Measurements from ENCODE around the gene HNRNPDL. TPM values are rescaled to one million over a fixed set of nuclear protein-coding genes. Genes with fewer than 3 reads are reported as not detected.

Gene HNRNPDL
- total RNA-seq, 1 experiment from 2014 or later: 346 TPM

DNA sequence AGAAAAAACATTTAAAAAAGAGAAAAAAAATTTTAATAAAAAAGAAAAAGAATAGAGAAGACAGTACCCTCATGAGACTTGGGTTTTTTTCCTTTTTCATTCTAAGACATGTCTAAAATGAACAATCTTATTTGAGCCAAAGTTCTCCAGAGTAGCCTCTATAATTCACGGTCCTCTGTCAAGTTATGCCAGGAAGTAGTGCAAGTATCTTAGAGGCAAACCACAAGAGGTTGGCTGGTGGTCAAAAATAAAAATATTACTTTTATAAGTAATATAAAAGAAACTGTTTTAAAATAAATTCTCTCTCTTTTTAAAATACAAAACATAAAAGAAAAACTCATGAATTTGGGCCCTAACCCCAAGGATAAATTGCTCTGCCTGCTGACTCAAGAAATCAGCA is 26.5 kb downstream of the HNRNPDL start:
- ATAC-seq (no peak), DNase-seq (ENCODE audit: low spot score) (no peak)
- Mint-ChIP-seq H3K27me3 (ENCODE audit: low read depth) (no peaks in the 10 kb centered on the region), H3K9me3 (no peaks in the 10 kb centered on the region), H3K36me3 (no peaks in the 10 kb centered on the region), H3K27ac (no peak overlapping the region), H3K4me3 (no peak overlapping the region), H3K4me1 (no peaks in the 10 kb centered on the region)
- ChIA-PET POLR2A (no interaction called here), CTCF (no interaction called here)
- TF ChIP-seq ESRRA (CRISPR knock-in tag; IDR thresholded peaks at IDR 0.05; ENCODE audit: borderline replicate concordance) (no peak), FOXP1 (CRISPR knock-in tag; IDR thresholded peaks at IDR 0.05; ENCODE audit: borderline replicate concordance) (no peak), SOX15 (CRISPR knock-in tag; IDR thresholded peaks at IDR 0.05) (no peak), GABPB1 (CRISPR knock-in tag; IDR thresholded peaks at IDR 0.05) (no peak), ZNF263 (CRISPR knock-in tag; IDR thresholded peaks at IDR 0.05; ENCODE audit: low read depth) (no peak), ZNF396 (CRISPR knock-in tag; IDR thresholded peaks at IDR 0.05; ENCODE audit: borderline replicate concordance) (no peak), ZNF219 (CRISPR knock-in tag; IDR thresholded peaks at IDR 0.05; ENCODE audit: borderline replicate concordance) (no peak), ELF4 (CRISPR knock-in tag; IDR thresholded peaks at IDR 0.05; ENCODE audit: low read depth) (no peak)
- TF ChIP-seq, protein P1, sequence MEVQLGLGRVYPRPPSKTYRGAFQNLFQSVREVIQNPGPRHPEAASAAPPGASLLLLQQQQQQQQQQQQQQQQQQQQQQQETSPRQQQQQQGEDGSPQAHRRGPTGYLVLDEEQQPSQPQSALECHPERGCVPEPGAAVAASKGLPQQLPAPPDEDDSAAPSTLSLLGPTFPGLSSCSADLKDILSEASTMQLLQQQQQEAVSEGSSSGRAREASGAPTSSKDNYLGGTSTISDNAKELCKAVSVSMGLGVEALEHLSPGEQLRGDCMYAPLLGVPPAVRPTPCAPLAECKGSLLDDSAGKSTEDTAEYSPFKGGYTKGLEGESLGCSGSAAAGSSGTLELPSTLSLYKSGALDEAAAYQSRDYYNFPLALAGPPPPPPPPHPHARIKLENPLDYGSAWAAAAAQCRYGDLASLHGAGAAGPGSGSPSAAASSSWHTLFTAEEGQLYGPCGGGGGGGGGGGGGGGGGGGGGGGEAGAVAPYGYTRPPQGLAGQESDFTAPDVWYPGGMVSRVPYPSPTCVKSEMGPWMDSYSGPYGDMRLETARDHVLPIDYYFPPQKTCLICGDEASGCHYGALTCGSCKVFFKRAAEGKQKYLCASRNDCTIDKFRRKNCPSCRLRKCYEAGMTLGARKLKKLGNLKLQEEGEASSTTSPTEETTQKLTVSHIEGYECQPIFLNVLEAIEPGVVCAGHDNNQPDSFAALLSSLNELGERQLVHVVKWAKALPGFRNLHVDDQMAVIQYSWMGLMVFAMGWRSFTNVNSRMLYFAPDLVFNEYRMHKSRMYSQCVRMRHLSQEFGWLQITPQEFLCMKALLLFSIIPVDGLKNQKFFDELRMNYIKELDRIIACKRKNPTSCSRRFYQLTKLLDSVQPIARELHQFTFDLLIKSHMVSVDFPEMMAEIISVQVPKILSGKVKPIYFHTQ (CRISPR knock-in tag; IDR thresholded peaks at IDR 0.05): no peak
- TF ChIP-seq, protein P2, sequence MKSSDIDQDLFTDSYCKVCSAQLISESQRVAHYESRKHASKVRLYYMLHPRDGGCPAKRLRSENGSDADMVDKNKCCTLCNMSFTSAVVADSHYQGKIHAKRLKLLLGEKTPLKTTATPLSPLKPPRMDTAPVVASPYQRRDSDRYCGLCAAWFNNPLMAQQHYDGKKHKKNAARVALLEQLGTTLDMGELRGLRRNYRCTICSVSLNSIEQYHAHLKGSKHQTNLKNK (CRISPR knock-in tag; IDR thresholded peaks at IDR 0.05): no peak
- TF ChIP-seq, protein P3, sequence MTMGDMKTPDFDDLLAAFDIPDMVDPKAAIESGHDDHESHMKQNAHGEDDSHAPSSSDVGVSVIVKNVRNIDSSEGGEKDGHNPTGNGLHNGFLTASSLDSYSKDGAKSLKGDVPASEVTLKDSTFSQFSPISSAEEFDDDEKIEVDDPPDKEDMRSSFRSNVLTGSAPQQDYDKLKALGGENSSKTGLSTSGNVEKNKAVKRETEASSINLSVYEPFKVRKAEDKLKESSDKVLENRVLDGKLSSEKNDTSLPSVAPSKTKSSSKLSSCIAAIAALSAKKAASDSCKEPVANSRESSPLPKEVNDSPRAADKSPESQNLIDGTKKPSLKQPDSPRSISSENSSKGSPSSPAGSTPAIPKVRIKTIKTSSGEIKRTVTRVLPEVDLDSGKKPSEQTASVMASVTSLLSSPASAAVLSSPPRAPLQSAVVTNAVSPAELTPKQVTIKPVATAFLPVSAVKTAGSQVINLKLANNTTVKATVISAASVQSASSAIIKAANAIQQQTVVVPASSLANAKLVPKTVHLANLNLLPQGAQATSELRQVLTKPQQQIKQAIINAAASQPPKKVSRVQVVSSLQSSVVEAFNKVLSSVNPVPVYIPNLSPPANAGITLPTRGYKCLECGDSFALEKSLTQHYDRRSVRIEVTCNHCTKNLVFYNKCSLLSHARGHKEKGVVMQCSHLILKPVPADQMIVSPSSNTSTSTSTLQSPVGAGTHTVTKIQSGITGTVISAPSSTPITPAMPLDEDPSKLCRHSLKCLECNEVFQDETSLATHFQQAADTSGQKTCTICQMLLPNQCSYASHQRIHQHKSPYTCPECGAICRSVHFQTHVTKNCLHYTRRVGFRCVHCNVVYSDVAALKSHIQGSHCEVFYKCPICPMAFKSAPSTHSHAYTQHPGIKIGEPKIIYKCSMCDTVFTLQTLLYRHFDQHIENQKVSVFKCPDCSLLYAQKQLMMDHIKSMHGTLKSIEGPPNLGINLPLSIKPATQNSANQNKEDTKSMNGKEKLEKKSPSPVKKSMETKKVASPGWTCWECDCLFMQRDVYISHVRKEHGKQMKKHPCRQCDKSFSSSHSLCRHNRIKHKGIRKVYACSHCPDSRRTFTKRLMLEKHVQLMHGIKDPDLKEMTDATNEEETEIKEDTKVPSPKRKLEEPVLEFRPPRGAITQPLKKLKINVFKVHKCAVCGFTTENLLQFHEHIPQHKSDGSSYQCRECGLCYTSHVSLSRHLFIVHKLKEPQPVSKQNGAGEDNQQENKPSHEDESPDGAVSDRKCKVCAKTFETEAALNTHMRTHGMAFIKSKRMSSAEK (CRISPR knock-in tag; IDR thresholded peaks at IDR 0.05; ENCODE audit: borderline replicate concordance): no peak
- TF ChIP-seq, protein P4, sequence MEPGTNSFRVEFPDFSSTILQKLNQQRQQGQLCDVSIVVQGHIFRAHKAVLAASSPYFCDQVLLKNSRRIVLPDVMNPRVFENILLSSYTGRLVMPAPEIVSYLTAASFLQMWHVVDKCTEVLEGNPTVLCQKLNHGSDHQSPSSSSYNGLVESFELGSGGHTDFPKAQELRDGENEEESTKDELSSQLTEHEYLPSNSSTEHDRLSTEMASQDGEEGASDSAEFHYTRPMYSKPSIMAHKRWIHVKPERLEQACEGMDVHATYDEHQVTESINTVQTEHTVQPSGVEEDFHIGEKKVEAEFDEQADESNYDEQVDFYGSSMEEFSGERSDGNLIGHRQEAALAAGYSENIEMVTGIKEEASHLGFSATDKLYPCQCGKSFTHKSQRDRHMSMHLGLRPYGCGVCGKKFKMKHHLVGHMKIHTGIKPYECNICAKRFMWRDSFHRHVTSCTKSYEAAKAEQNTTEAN (CRISPR knock-in tag; IDR thresholded peaks at IDR 0.05): no peak
- TF ChIP-seq, protein P5, sequence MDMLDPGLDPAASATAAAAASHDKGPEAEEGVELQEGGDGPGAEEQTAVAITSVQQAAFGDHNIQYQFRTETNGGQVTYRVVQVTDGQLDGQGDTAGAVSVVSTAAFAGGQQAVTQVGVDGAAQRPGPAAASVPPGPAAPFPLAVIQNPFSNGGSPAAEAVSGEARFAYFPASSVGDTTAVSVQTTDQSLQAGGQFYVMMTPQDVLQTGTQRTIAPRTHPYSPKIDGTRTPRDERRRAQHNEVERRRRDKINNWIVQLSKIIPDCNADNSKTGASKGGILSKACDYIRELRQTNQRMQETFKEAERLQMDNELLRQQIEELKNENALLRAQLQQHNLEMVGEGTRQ (CRISPR knock-in tag; IDR thresholded peaks at IDR 0.05): no peak

DNA sequence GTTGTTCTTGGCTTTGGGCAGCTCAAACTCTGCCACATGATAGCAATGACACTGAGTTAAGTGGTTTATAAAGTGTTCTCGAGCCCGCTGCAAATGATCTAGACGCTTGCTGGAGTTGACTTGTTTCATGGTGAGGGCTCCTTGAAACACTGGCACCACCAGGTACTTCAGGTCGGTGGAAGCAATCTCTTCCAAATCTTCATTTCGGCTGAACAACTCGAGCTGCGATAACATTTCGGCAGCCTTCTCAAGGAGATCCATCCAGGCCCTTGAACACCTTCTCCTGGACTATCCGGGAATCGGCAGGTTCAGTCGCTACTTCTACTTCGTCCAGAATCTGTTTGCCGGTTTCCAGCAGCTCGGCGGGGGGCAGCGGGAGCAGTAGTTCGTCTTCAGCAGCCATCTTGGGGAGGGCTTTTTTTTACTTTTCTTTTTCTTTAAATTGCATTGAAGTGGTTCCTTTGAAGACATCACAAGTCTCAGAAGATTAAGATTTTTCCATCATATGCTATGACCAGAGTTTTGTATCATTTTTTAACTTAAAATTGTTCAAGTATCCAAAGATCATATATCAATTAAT is 28.0 kb downstream of the HNRNPDL start:
- TF ChIP-seq, protein P6, sequence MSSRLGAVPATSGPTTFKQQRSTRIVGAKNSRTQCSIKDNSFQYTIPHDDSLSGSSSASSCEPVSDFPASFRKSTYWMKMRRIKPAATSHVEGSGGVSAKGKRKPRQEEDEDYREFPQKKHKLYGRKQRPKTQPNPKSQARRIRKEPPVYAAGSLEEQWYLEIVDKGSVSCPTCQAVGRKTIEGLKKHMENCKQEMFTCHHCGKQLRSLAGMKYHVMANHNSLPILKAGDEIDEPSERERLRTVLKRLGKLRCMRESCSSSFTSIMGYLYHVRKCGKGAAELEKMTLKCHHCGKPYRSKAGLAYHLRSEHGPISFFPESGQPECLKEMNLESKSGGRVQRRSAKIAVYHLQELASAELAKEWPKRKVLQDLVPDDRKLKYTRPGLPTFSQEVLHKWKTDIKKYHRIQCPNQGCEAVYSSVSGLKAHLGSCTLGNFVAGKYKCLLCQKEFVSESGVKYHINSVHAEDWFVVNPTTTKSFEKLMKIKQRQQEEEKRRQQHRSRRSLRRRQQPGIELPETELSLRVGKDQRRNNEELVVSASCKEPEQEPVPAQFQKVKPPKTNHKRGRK (CRISPR knock-in tag; IDR thresholded peaks at IDR 0.05; ENCODE audit: borderline replicate concordance): no peak
- no peak for TF ChIP-seq NR2C2 (CRISPR knock-in tag; IDR thresholded peaks at IDR 0.05)
- TF ChIP-seq, protein P7, sequence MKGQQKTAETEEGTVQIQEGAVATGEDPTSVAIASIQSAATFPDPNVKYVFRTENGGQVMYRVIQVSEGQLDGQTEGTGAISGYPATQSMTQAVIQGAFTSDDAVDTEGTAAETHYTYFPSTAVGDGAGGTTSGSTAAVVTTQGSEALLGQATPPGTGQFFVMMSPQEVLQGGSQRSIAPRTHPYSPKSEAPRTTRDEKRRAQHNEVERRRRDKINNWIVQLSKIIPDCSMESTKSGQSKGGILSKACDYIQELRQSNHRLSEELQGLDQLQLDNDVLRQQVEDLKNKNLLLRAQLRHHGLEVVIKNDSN (CRISPR knock-in tag; IDR thresholded peaks at IDR 0.05): no peak
- no peak for TF ChIP-seq TP53 (CRISPR knock-in tag; IDR thresholded peaks at IDR 0.05)
- Mint-ChIP-seq H3K9me3 (no peaks in the 10 kb centered on the region), H3K27me3 (ENCODE audit: low read depth) (no peaks in the 10 kb centered on the region), H3K4me1 (no peaks in the 10 kb centered on the region), H3K27ac (no peak overlapping the region), H3K4me3 (no peak overlapping the region), H3K36me3 (no peaks in the 10 kb centered on the region)
- ChIA-PET CTCF (no interaction called here), POLR2A (no interaction called here)
- no peak for DNase-seq (ENCODE audit: low spot score)
- ATAC-seq: no peak

Measured in WTC11 (cell line).